ENCODE measurements around the gene UPK2. TPM values are rescaled to one million over a fixed set of nuclear protein-coding genes. Genes with fewer than 3 reads are reported as not detected.
A peak's percentile ranks its signal among the peaks of the same experiment; 100 is the strongest.

Gene UPK2
- polyA plus RNA-seq, 1 donor from 2014 or later, result not detected

GRCh38 chr11:118923721-118924587 is 32.1 kb upstream of the UPK2 start:
- no peaks in the 10 kb centered on the region for H3K9me2 ChIP-seq (ENCODE audit: insufficient read depth, low read length)
- H4K20me1 ChIP-seq (ENCODE audit: insufficient read depth), result peaks cover 46% of the 10 kb centered on the region
- no peaks in the 10 kb centered on the region for H3K9me3 ChIP-seq (ENCODE audit: low read length)
- TF ChIP-seq TAF1 (IDR thresholded peaks at IDR 0.05; ENCODE audit: low read depth) (no peak), SMC3 (conservative IDR thresholded peaks at IDR 0.05; ENCODE audit: poor library complexity) (no peak), POLR2AphosphoS5 (IDR thresholded peaks at IDR 0.05) (no peak), MXI1 (conservative IDR thresholded peaks at IDR 0.05; ENCODE audit: poor library complexity, severe bottlenecking) (peak; percentile 10)
- H3K4me3 ChIP-seq (ENCODE audit: low read length), result peak overlapping the region; percentile 100
- H3F3A ChIP-seq (ENCODE audit: insufficient read depth, low read length, poor library complexity, severe bottlenecking), result no peaks in the 10 kb centered on the region
- no peaks in the 10 kb centered on the region for H3K36me3 ChIP-seq (ENCODE audit: insufficient read depth, low read length)
- H3K9ac ChIP-seq (ENCODE audit: low read length), result peak overlapping the region; percentile 96
- H2AFZ ChIP-seq (ENCODE audit: low read depth, low read length), result no peak overlapping the region
- peak overlapping the region; percentile 95 for H3K4me2 ChIP-seq (ENCODE audit: low read length)
- H3K27ac ChIP-seq (ENCODE audit: low read length), result peak overlapping the region; percentile 99
- H3K27me3 ChIP-seq (ENCODE audit: insufficient read depth, low read depth, low read length), result no peaks in the 10 kb centered on the region
- H3K79me2 ChIP-seq (replicated peaks; ENCODE audit: insufficient read depth, low read length), result peaks cover 59% of the 10 kb centered on the region

- Histone ChIP-seq H3K4me3 (ENCODE audit: low read length) (peak overlapping the region; percentile 100), H3K9ac (ENCODE audit: low read length) (peak overlapping the region; percentile 96), H3K36me3 (ENCODE audit: insufficient read depth, low read length) (no peaks in the 10 kb centered on the region), H3K27ac (ENCODE audit: low read length) (peak overlapping the region; percentile 99), H3K4me2 (ENCODE audit: low read length) (peak overlapping the region; percentile 95), H3K9me3 (ENCODE audit: low read length) (no peaks in the 10 kb centered on the region), H3F3A (ENCODE audit: insufficient read depth, low read length, poor library complexity, severe bottlenecking) (no peaks in the 10 kb centered on the region), H3K9me2 (ENCODE audit: insufficient read depth, low read length) (no peaks in the 10 kb centered on the region), H4K20me1 (ENCODE audit: insufficient read depth) (peaks cover 45% of the 10 kb centered on the region), H3K27me3 (ENCODE audit: insufficient read depth, low read depth, low read length) (no peaks in the 10 kb centered on the region), H3K79me2 (replicated peaks; ENCODE audit: insufficient read depth, low read length) (peaks cover 54% of the 10 kb centered on the region), H2AFZ (ENCODE audit: low read depth, low read length) (peak overlapping the region; percentile 8)
- TF ChIP-seq, protein P1, sequence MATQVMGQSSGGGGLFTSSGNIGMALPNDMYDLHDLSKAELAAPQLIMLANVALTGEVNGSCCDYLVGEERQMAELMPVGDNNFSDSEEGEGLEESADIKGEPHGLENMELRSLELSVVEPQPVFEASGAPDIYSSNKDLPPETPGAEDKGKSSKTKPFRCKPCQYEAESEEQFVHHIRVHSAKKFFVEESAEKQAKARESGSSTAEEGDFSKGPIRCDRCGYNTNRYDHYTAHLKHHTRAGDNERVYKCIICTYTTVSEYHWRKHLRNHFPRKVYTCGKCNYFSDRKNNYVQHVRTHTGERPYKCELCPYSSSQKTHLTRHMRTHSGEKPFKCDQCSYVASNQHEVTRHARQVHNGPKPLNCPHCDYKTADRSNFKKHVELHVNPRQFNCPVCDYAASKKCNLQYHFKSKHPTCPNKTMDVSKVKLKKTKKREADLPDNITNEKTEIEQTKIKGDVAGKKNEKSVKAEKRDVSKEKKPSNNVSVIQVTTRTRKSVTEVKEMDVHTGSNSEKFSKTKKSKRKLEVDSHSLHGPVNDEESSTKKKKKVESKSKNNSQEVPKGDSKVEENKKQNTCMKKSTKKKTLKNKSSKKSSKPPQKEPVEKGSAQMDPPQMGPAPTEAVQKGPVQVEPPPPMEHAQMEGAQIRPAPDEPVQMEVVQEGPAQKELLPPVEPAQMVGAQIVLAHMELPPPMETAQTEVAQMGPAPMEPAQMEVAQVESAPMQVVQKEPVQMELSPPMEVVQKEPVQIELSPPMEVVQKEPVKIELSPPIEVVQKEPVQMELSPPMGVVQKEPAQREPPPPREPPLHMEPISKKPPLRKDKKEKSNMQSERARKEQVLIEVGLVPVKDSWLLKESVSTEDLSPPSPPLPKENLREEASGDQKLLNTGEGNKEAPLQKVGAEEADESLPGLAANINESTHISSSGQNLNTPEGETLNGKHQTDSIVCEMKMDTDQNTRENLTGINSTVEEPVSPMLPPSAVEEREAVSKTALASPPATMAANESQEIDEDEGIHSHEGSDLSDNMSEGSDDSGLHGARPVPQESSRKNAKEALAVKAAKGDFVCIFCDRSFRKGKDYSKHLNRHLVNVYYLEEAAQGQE (IDR thresholded peaks at IDR 0.05; ENCODE audit: borderline replicate concordance), result no peak
- no peak for TF ChIP-seq RAD21 (conservative IDR thresholded peaks at IDR 0.05)
- peak; percentile 29 for TF ChIP-seq SMC3 (conservative IDR thresholded peaks at IDR 0.05; ENCODE audit: poor library complexity)
- TF ChIP-seq POLR2AphosphoS5 (IDR thresholded peaks at IDR 0.05), result peak; percentile 19
Observed at GRCh38 chr11:118924591-118925585, 31.2 kb upstream of the UPK2 start.

DNA sequence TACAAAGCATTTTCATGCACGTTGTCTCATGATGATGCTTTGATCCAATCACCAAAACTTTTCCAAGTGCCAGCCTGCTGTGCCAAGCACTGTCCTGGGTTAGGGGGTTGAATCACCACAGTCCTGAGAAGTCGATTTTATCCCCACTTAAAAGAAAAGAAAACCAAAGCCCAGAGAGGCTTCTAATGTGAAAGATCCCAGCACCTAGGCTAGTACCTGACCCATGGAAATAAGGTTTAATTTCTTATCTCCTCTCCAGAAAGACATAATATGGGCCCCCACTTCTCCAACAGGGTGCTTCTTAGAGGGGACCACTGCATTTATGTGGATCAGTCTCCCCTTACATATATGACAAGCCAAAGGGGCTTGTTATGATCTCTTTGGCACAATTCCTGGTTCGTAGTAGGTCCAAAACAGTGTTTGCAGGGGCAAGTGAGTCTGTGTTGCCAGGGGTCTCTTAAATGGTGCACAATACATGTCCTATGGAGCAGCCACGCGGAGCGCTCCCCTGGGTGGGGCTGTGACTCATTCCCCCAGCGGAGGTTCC is 28.5 kb upstream of the UPK2 start:
- Histone ChIP-seq H3K27me3 (ENCODE audit: insufficient read depth, low read depth, low read length) (no peaks in the 10 kb centered on the region), H3K4me3 (ENCODE audit: low read length) (peak overlapping the region; percentile 99), H3K4me2 (ENCODE audit: low read length) (peak overlapping the region; percentile 73), H3K9ac (ENCODE audit: low read length) (peak overlapping the region; percentile 99), H3K27ac (ENCODE audit: low read length) (peak overlapping the region; percentile 99), H3K9me2 (ENCODE audit: insufficient read depth, low read length) (no peaks in the 10 kb centered on the region), H3K79me2 (replicated peaks; ENCODE audit: insufficient read depth, low read length) (peaks cover 26% of the 10 kb centered on the region), H4K20me1 (ENCODE audit: insufficient read depth) (peaks cover 20% of the 10 kb centered on the region), H2AFZ (ENCODE audit: low read depth, low read length) (no peak overlapping the region), H3K36me3 (ENCODE audit: insufficient read depth, low read length) (no peaks in the 10 kb centered on the region), H3F3A (ENCODE audit: insufficient read depth, low read length, poor library complexity, severe bottlenecking) (no peaks in the 10 kb centered on the region), H3K9me3 (ENCODE audit: low read length) (no peaks in the 10 kb centered on the region)
- TF ChIP-seq POLR2AphosphoS5 (IDR thresholded peaks at IDR 0.05) (no peak), TAF1 (IDR thresholded peaks at IDR 0.05; ENCODE audit: low read depth) (no peak), MXI1 (conservative IDR thresholded peaks at IDR 0.05; ENCODE audit: poor library complexity, severe bottlenecking) (no peak), SMC3 (conservative IDR thresholded peaks at IDR 0.05; ENCODE audit: poor library complexity) (no peak), EZH2 (IDR thresholded peaks at IDR 0.05; ENCODE audit: borderline replicate concordance, insufficient read depth, low read length, poor library complexity, severe bottlenecking) (no peak), EP300 (conservative IDR thresholded peaks at IDR 0.05; ENCODE audit: poor library complexity, severe bottlenecking) (no peak), RAD21 (conservative IDR thresholded peaks at IDR 0.05) (no peak)
- TF ChIP-seq, protein P1 (IDR thresholded peaks at IDR 0.05; ENCODE audit: borderline replicate concordance), result no peak

Measured in neural cell (in vitro differentiated cells).